ENCODE measurements around the gene ITLN2. TPM values are rescaled to one million over a fixed set of nuclear protein-coding genes. Genes with fewer than 3 reads are reported as not detected.

Gene ITLN2
- polyA plus RNA-seq, 1 donor (not counting 4 experiments of a cell fraction or from before 2014, with no cell fraction given) = 0.22 TPM

- no peak overlapping the region for H3K27ac ChIP-seq (ENCODE audit: control insufficient read depth, insufficient read depth, low read length)
- H3K4me3 ChIP-seq (ENCODE audit: control insufficient read depth in 2 of 3, extremely low read depth in 1 of 3, insufficient read depth in 2 of 3, low read depth in 1 of 3, low read length in 3 of 3) = no peak overlapping the region
- DNase-seq (ENCODE audit: low read depth, low spot score) (no peak), FAIRE-seq (no peak)
- H3K9me1 ChIP-seq (ENCODE audit: control insufficient read depth, extremely low read depth, insufficient read depth, low read length) = no peaks in the 10 kb centered on the region
- H3K9me3 ChIP-seq (ENCODE audit: control insufficient read depth, low read depth, low read length) = no peaks in the 10 kb centered on the region
- TF ChIP-seq CTCF (optimal IDR thresholded peaks at IDR 0.05 in 1 of 3, IDR thresholded peaks at IDR 0.05 in 1 of 3, conservative IDR thresholded peaks at IDR 0.05 in 1 of 3; ENCODE audit: extremely low read depth in 1 of 3, insufficient read depth in 2 of 3, low read length in 3 of 3) (no peak), EZH2 (IDR thresholded peaks at IDR 0.05; ENCODE audit: low read length) (no peak)
- H3K79me2 ChIP-seq (ENCODE audit: control insufficient read depth, insufficient read depth, low read length) = no peaks in the 10 kb centered on the region
- dilution Hi-C loops (cut with MboI; ENCODE audit: extremely low pct_ligation_motif_present, low sequenced_read_pairs) = no loop called here
- no peaks in the 10 kb centered on the region for H3K36me3 ChIP-seq (ENCODE audit: control insufficient read depth in 2 of 2, extremely low read depth in 1 of 2, insufficient read depth in 2 of 2, low read length in 2 of 2)
- no peaks in the 10 kb centered on the region for H4K20me1 ChIP-seq (ENCODE audit: control insufficient read depth, extremely low read depth, insufficient read depth, low read length)
- no peak overlapping the region for H2AFZ ChIP-seq (ENCODE audit: control insufficient read depth, low read length)
- no peak overlapping the region for H3K4me2 ChIP-seq (ENCODE audit: control insufficient read depth, extremely low read depth, insufficient read depth, low read depth, low read length)
- no peaks in the 10 kb centered on the region for H3K4me1 ChIP-seq (ENCODE audit: control insufficient read depth, extremely low read depth, insufficient read depth, low read length)
- H3K27me3 ChIP-seq (ENCODE audit: control insufficient read depth, extremely low read depth, insufficient read depth, low read length) = no peaks in the 10 kb centered on the region
- H3K9ac ChIP-seq (ENCODE audit: control insufficient read depth, extremely low read depth, insufficient read depth, low read length) = no peak overlapping the region
These were observed 8.9 kb upstream of the ITLN2 start for GRCh38 chr1:160963521-160963920.

- no peaks in the 10 kb centered on the region for H4K20me1 ChIP-seq (ENCODE audit: control insufficient read depth, extremely low read depth, insufficient read depth, low read length)
- no peak for FAIRE-seq
- no peaks in the 10 kb centered on the region for H3K9me3 ChIP-seq (ENCODE audit: control insufficient read depth, low read depth, low read length)
- H3K79me2 ChIP-seq (ENCODE audit: control insufficient read depth, insufficient read depth, low read length) = no peaks in the 10 kb centered on the region
- H3K9me1 ChIP-seq (ENCODE audit: control insufficient read depth, extremely low read depth, insufficient read depth, low read length) = no peaks in the 10 kb centered on the region
- no peaks in the 10 kb centered on the region for H3K27me3 ChIP-seq (ENCODE audit: control insufficient read depth, extremely low read depth, insufficient read depth, low read length)
- no peak overlapping the region for H3K4me2 ChIP-seq (ENCODE audit: control insufficient read depth, extremely low read depth, insufficient read depth, low read depth, low read length)
- no peak overlapping the region for H2AFZ ChIP-seq (ENCODE audit: control insufficient read depth, low read length)
- no peaks in the 10 kb centered on the region for H3K36me3 ChIP-seq (ENCODE audit: control insufficient read depth in 2 of 2, extremely low read depth in 1 of 2, insufficient read depth in 2 of 2, low read length in 2 of 2)
- no peak overlapping the region for H3K27ac ChIP-seq (ENCODE audit: control insufficient read depth, insufficient read depth, low read length)
- H3K4me1 ChIP-seq (ENCODE audit: control insufficient read depth, extremely low read depth, insufficient read depth, low read length) = no peaks in the 10 kb centered on the region
- no peak overlapping the region for H3K9ac ChIP-seq (ENCODE audit: control insufficient read depth, extremely low read depth, insufficient read depth, low read length)
- TF ChIP-seq CTCF (optimal IDR thresholded peaks at IDR 0.05 in 1 of 3, IDR thresholded peaks at IDR 0.05 in 1 of 3, conservative IDR thresholded peaks at IDR 0.05 in 1 of 3; ENCODE audit: extremely low read depth in 1 of 3, insufficient read depth in 2 of 3, low read length in 3 of 3) (no peak), EZH2 (IDR thresholded peaks at IDR 0.05; ENCODE audit: low read length) (no peak)
- no peak overlapping the region for H3K4me3 ChIP-seq (ENCODE audit: control insufficient read depth in 2 of 3, extremely low read depth in 1 of 3, insufficient read depth in 2 of 3, low read depth in 1 of 3, low read length in 3 of 3)
- dilution Hi-C loops (cut with MboI; ENCODE audit: extremely low pct_ligation_motif_present, low sequenced_read_pairs) = no loop called here
- DNase-seq (ENCODE audit: low read depth, low spot score) = no peak
These were observed 6.8 kb upstream of the ITLN2 start for GRCh38 chr1:160961419-160961818.

All from keratinocyte (primary cell).